Measurements from ENCODE around the gene PMM1. TPM values are rescaled to one million over a fixed set of nuclear protein-coding genes. Genes with fewer than 3 reads are reported as not detected.

Gene PMM1
- total and polyA plus RNA-seq, 2 of the 13 experiments (the other 11 are each of a cell fraction or from before 2014, with no cell fraction given), result 17.8 to 95.6 TPM

DNA sequence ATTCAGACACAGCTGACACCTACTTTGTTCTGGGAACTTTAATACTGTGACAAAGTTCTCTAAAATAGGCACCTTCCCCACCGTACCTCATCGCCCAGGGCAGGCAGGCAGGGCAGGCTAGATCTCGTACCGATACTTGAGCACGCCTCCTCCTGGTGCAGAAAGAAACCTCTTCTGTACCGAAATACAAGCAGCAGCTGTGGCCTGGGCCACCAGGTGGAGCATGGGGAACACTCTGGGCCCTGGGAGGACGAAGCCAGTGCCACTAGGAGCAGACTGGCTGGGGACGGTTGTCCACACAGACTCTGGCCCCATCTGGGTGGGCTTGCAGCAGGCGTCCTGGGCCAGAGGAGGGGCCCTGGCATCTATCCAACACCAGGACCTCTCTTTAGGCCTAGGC lies 12.8 kb downstream of the PMM1 start (continued):
- TF ChIP-seq, protein P1, sequence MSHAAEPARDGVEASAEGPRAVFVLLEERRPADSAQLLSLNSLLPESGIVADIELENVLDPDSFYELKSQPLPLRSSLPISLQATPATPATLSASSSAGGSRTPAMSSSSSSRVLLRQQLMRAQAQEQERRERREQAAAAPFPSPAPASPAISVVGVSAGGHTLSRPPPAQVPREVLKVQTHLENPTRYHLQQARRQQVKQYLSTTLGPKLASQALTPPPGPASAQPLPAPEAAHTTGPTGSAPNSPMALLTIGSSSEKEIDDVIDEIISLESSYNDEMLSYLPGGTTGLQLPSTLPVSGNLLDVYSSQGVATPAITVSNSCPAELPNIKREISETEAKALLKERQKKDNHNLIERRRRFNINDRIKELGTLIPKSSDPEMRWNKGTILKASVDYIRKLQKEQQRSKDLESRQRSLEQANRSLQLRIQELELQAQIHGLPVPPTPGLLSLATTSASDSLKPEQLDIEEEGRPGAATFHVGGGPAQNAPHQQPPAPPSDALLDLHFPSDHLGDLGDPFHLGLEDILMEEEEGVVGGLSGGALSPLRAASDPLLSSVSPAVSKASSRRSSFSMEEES (CRISPR knock-in tag; IDR thresholded peaks at IDR 0.05), result 0 out of 2 replicates have a peak, but pooled peaks have one; percentile 28
- TF ChIP-seq, protein P2, sequence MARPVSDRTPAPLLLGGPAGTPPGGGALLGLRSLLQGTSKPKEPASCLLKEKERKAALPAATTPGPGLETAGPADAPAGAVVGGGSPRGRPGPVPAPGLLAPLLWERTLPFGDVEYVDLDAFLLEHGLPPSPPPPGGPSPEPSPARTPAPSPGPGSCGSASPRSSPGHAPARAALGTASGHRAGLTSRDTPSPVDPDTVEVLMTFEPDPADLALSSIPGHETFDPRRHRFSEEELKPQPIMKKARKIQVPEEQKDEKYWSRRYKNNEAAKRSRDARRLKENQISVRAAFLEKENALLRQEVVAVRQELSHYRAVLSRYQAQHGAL (CRISPR knock-in tag; IDR thresholded peaks at IDR 0.05; ENCODE audit: not compliant biosample characterization), result no peak
- TF ChIP-seq NFIB (CRISPR knock-in tag; IDR thresholded peaks at IDR 0.05; ENCODE audit: borderline replicate concordance) (no peak), HOXA3 (CRISPR knock-in tag; IDR thresholded peaks at IDR 0.05) (peak; percentile 48; the same call in 1 of the 2 replicates), CEBPG (CRISPR knock-in tag; IDR thresholded peaks at IDR 0.05) (peak; percentile 48; the same call in 1 of the 2 replicates), ZNF382 (CRISPR knock-in tag; IDR thresholded peaks at IDR 0.05; ENCODE audit: borderline replicate concordance) (no peak), FOXO1 (CRISPR knock-in tag; IDR thresholded peaks at IDR 0.05) (peak; percentile 36; the same call in 1 of the 2 replicates), ZNF253 (CRISPR knock-in tag; IDR thresholded peaks at IDR 0.05; ENCODE audit: borderline replicate concordance) (no peak), FOXJ3 (CRISPR knock-in tag; IDR thresholded peaks at IDR 0.05; ENCODE audit: borderline replicate concordance) (no peak), ZNF780A (CRISPR knock-in tag; IDR thresholded peaks at IDR 0.05) (no peak), GATA4 (IDR thresholded peaks at IDR 0.05; ENCODE audit: borderline replicate concordance, low read depth) (no peak), JUND (CRISPR knock-in tag; IDR thresholded peaks at IDR 0.05) (no peak), FOXA1 (IDR thresholded peaks at IDR 0.05) (no peak), FOXA1 (CRISPR knock-in tag; IDR thresholded peaks at IDR 0.05) (no peak), ADNP (CRISPR knock-in tag; IDR thresholded peaks at IDR 0.05) (no peak), MAFK (conservative IDR thresholded peaks at IDR 0.05 in 1 of 2, IDR thresholded peaks at IDR 0.05 in 1 of 2; ENCODE audit: low read length in 2 of 2) (no peak), POLR2G (IDR thresholded peaks at IDR 0.05; ENCODE audit: low read depth, low read length) (no peak)
- TF ChIP-seq, protein P3, sequence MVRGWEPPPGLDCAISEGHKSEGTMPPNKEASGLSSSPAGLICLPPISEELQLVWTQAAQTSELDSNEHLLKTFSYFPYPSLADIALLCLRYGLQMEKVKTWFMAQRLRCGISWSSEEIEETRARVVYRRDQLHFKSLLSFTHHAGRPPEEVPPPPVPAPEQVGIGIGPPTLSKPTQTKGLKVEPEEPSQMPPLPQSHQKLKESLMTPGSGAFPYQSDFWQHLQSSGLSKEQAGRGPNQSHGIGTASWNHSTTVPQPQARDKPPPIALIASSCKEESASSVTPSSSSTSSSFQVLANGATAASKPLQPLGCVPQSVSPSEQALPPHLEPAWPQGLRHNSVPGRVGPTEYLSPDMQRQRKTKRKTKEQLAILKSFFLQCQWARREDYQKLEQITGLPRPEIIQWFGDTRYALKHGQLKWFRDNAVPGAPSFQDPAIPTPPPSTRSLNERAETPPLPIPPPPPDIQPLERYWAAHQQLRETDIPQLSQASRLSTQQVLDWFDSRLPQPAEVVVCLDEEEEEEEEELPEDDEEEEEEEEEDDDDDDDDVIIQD (CRISPR knock-in tag; IDR thresholded peaks at IDR 0.05; ENCODE audit: low read depth), result peak; percentile 56; the same call in 1 of the 2 replicates
- TF ChIP-seq, protein P4, sequence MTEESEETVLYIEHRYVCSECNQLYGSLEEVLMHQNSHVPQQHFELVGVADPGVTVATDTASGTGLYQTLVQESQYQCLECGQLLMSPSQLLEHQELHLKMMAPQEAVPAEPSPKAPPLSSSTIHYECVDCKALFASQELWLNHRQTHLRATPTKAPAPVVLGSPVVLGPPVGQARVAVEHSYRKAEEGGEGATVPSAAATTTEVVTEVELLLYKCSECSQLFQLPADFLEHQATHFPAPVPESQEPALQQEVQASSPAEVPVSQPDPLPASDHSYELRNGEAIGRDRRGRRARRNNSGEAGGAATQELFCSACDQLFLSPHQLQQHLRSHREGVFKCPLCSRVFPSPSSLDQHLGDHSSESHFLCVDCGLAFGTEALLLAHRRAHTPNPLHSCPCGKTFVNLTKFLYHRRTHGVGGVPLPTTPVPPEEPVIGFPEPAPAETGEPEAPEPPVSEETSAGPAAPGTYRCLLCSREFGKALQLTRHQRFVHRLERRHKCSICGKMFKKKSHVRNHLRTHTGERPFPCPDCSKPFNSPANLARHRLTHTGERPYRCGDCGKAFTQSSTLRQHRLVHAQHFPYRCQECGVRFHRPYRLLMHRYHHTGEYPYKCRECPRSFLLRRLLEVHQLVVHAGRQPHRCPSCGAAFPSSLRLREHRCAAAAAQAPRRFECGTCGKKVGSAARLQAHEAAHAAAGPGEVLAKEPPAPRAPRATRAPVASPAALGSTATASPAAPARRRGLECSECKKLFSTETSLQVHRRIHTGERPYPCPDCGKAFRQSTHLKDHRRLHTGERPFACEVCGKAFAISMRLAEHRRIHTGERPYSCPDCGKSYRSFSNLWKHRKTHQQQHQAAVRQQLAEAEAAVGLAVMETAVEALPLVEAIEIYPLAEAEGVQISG (CRISPR knock-in tag; IDR thresholded peaks at IDR 0.05), result peak; percentile 67
- TF ChIP-seq, protein P5, sequence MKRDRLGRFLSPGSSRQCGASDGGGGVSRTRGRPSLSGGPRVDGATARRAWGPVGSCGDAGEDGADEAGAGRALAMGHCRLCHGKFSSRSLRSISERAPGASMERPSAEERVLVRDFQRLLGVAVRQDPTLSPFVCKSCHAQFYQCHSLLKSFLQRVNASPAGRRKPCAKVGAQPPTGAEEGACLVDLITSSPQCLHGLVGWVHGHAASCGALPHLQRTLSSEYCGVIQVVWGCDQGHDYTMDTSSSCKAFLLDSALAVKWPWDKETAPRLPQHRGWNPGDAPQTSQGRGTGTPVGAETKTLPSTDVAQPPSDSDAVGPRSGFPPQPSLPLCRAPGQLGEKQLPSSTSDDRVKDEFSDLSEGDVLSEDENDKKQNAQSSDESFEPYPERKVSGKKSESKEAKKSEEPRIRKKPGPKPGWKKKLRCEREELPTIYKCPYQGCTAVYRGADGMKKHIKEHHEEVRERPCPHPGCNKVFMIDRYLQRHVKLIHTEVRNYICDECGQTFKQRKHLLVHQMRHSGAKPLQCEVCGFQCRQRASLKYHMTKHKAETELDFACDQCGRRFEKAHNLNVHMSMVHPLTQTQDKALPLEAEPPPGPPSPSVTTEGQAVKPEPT (CRISPR knock-in tag; IDR thresholded peaks at IDR 0.05; ENCODE audit: low read depth), result no peak
- TF ChIP-seq, protein P6, sequence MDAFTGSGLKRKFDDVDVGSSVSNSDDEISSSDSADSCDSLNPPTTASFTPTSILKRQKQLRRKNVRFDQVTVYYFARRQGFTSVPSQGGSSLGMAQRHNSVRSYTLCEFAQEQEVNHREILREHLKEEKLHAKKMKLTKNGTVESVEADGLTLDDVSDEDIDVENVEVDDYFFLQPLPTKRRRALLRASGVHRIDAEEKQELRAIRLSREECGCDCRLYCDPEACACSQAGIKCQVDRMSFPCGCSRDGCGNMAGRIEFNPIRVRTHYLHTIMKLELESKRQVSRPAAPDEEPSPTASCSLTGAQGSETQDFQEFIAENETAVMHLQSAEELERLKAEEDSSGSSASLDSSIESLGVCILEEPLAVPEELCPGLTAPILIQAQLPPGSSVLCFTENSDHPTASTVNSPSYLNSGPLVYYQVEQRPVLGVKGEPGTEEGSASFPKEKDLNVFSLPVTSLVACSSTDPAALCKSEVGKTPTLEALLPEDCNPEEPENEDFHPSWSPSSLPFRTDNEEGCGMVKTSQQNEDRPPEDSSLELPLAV (CRISPR knock-in tag; conservative IDR thresholded peaks at IDR 0.05; ENCODE audit: low read depth), result no peak

Data from HepG2 (cell line).